SK-N-SH treated with all-trans-retinoic acid at 6 μM for 48 hours (cell line): Measurements from ENCODE around the gene CKAP4.

Source experiments
- BACH2 ChIP-seq: fragments of 250-450 bp; sonication (Bioruptor Pico); IDR thresholded peaks from 2 replicates; pipeline ENCODE4 v1.9.0; 2021; ENCODE audit warnings: mild to moderate bottlenecking, borderline replicate concordance
- GLIS3 ChIP-seq: fragments of 250-450 bp; sonication (Bioruptor Pico); IDR thresholded peaks from 2 replicates; pipeline ENCODE4 v1.5.0; 2020; ENCODE audit warnings: mild to moderate bottlenecking, moderate library complexity
- PPARA ChIP-seq: fragments of 250-450 bp; sonication (Bioruptor Pico); IDR thresholded peaks from 2 replicates; pipeline ENCODE4 v1.5.0; 2020; ENCODE audit warnings: mild to moderate bottlenecking, borderline replicate concordance
- RARB ChIP-seq: fragments of 250-450 bp; sonication (Bioruptor Pico); IDR thresholded peaks from 2 replicates; pipeline ENCODE4 v1.8.0; 2021; ENCODE audit warnings: mild to moderate bottlenecking, moderate library complexity
- SNAI2 ChIP-seq: fragments of 250-450 bp; sonication (Bioruptor Pico); IDR thresholded peaks from 2 replicates; pipeline ENCODE4 v1.5.0; 2020; ENCODE audit warnings: mild to moderate bottlenecking, moderate library complexity
- TCF4 ChIP-seq: fragments of 250-450 bp; sonication (Bioruptor Pico); IDR thresholded peaks from 2 replicates; pipeline ENCODE4 v1.8.0; 2021; ENCODE audit warnings: mild to moderate bottlenecking, moderate library complexity, borderline replicate concordance
- ZFP3 ChIP-seq: fragments of 250-450 bp; sonication (Bioruptor Pico); IDR thresholded peaks from 2 replicates; pipeline ENCODE4 v1.5.0; 2020; ENCODE audit warnings: mild to moderate bottlenecking, moderate library complexity
- ZFP30 ChIP-seq: fragments of 450-650 bp; formaldehyde crosslinking; IDR thresholded peaks from 2 replicates; pipeline ENCODE4 v1.5.0; 2022; ENCODE audit warnings: mild to moderate bottlenecking, moderate library complexity
- ZNF8 ChIP-seq: fragments of 450-650 bp; formaldehyde crosslinking; IDR thresholded peaks from 2 replicates; pipeline ENCODE4 v1.5.0; 2020; ENCODE audit warnings: mild to moderate bottlenecking, moderate library complexity
- TF ChIP-seq, protein P1 (sequence below): fragments of 250-450 bp; sonication (Bioruptor Pico); IDR thresholded peaks from 2 replicates; pipeline ENCODE4 v1.5.1; 2020; ENCODE audit warnings: low read depth, mild to moderate bottlenecking, moderate library complexity
- TF ChIP-seq, protein P2 (sequence below): fragments of 250-450 bp; sonication (Bioruptor Pico); IDR thresholded peaks from 2 replicates; pipeline ENCODE4 v1.8.0; 2020; ENCODE audit warnings: mild to moderate bottlenecking, moderate library complexity, borderline replicate concordance
- TF ChIP-seq, protein P3 (sequence below): fragments of 250-450 bp; sonication (Bioruptor Pico); IDR thresholded peaks from 2 replicates; pipeline ENCODE4 v1.5.1; 2021; ENCODE audit warnings: mild to moderate bottlenecking, moderate library complexity

DNA sequence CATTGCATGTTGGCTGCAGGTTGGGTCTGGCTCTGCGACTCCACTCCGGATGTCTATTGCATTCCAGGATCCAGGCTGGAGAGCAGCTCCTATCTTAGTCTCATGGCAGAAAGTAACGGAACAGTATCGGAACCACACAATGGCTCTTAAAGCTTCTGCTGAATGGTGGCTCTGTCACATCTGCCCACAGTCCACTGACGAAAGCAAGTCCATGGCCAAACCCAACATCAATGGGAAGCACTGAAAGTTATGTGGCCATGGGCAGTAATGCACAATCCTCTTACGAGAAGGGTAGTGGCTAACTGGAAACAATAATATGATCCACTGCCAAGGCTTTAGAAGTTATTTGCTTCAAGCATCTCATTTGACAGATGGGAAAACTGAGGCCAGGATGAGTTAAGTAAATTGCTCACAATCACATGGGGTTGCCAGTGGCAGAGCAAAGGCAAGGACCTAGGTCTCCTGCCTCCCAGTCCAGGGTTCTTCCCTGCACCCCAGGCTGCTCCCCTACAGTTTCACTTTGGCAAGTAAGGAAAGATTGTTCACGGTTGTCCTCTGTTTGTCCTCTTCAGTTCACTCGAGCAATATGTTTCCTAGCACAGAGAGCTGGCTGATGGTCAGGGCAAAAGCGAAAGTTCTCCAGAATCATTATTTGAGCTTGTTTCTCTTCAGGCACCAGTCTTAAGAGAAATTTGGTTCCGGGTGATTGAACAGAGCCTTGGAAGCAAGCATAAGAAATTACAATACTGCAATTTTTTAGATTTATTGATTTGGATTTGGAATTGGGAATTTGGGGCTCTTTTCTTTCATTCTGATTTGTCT is 54.2 kb downstream of the CKAP4 start:
- TF ChIP-seq, protein P1, sequence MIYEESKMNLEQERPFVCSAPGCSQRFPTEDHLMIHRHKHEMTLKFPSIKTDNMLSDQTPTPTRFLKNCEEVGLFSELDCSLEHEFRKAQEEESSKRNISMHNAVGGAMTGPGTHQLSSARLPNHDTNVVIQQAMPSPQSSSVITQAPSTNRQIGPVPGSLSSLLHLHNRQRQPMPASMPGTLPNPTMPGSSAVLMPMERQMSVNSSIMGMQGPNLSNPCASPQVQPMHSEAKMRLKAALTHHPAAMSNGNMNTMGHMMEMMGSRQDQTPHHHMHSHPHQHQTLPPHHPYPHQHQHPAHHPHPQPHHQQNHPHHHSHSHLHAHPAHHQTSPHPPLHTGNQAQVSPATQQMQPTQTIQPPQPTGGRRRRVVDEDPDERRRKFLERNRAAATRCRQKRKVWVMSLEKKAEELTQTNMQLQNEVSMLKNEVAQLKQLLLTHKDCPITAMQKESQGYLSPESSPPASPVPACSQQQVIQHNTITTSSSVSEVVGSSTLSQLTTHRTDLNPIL (CRISPR knock-in tag), result no peak
- TF ChIP-seq, protein P2, sequence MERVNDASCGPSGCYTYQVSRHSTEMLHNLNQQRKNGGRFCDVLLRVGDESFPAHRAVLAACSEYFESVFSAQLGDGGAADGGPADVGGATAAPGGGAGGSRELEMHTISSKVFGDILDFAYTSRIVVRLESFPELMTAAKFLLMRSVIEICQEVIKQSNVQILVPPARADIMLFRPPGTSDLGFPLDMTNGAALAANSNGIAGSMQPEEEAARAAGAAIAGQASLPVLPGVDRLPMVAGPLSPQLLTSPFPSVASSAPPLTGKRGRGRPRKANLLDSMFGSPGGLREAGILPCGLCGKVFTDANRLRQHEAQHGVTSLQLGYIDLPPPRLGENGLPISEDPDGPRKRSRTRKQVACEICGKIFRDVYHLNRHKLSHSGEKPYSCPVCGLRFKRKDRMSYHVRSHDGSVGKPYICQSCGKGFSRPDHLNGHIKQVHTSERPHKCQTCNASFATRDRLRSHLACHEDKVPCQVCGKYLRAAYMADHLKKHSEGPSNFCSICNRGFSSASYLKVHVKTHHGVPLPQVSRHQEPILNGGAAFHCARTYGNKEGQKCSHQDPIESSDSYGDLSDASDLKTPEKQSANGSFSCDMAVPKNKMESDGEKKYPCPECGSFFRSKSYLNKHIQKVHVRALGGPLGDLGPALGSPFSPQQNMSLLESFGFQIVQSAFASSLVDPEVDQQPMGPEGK (CRISPR knock-in tag), result no peak
- TF ChIP-seq TCF4 (CRISPR knock-in tag), result no peak
- TF ChIP-seq RARB (CRISPR knock-in tag), result no peak
- no peak for TF ChIP-seq ZFP30 (CRISPR knock-in tag)
- TF ChIP-seq ZFP3 (CRISPR knock-in tag), result no peak
- TF ChIP-seq SNAI2 (CRISPR knock-in tag), result no peak
- no peak for TF ChIP-seq ZNF8 (CRISPR knock-in tag)
- TF ChIP-seq GLIS3, result no peak
- TF ChIP-seq, protein P3, sequence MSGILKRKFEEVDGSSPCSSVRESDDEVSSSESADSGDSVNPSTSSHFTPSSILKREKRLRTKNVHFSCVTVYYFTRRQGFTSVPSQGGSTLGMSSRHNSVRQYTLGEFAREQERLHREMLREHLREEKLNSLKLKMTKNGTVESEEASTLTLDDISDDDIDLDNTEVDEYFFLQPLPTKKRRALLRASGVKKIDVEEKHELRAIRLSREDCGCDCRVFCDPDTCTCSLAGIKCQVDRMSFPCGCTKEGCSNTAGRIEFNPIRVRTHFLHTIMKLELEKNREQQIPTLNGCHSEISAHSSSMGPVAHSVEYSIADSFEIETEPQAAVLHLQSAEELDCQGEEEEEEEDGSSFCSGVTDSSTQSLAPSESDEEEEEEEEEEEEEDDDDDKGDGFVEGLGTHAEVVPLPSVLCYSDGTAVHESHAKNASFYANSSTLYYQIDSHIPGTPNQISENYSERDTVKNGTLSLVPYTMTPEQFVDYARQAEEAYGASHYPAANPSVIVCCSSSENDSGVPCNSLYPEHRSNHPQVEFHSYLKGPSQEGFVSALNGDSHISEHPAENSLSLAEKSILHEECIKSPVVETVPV (CRISPR knock-in tag), result no peak
- no peak for TF ChIP-seq BACH2 (CRISPR knock-in tag)
- no peak for TF ChIP-seq PPARA
